ENCODE measurements around the gene C22orf39. TPM values are rescaled to one million over a fixed set of nuclear protein-coding genes. Genes with fewer than 3 reads are reported as not detected.

C22orf39 gene
- total and polyA plus RNA-seq, 10 of the 15 experiments (the other 5 are each of a cell fraction or from before 2014, with no cell fraction given): 6.7 to 47.0 (median 26.5) TPM

GRCh38 chr22:19488285-19488684 lies 40.8 kb upstream of the C22orf39 start:
- ChIA-PET CTCF (interaction anchor here (2.4 kb wide), 1 partner anchor 142 kb away, joined by 7 read pairs; no protein-coding TSS in a partner anchor), SMC1A (ENCODE audit: uncharacterized antibody, unreplicated experiment) (no interaction called here), POLR2A (interaction anchor here (0.6 to 0.7 kb wide), 2 partner anchors 83 to 1293 kb away, joined by 3 to 4 read pairs; no protein-coding TSS in a partner anchor), RAD21 (ENCODE audit: unreplicated experiment) (no interaction called here)
- intact Hi-C loops (cut with micrococcal nuclease; ENCODE audit: unreplicated experiment) (no loop called here), in situ Hi-C loops (cut with MboI) (no loop called here)
- H3K4me2 ChIP-seq (ENCODE audit: control insufficient read depth, insufficient read depth): no peak overlapping the region
- TSS peak; percentile 34 for BruUV-seq (replicated peaks)
- H3K9ac ChIP-seq (ENCODE audit: control insufficient read depth, insufficient read depth, low read length): no peak overlapping the region
- FAIRE-seq (no peak), DNase-seq (ENCODE audit: low read depth, low spot score) (no peak), ATAC-seq (no peak)
- H3K36me3 ChIP-seq (ENCODE audit: control insufficient read depth in 2 of 2, insufficient read depth in 2 of 2, low read length in 1 of 2): peaks cover 6 to 10% of the 10 kb centered on the region in 2 experiments; a peak in 3 of 4 replicates
- no peak for TF ChIP-seq CREM (IDR thresholded peaks at IDR 0.05; ENCODE audit: low read depth)
- TF ChIP-seq BCL11A (IDR thresholded peaks at IDR 0.05; ENCODE audit: low read depth, low read length): no peak
- no peak for TF ChIP-seq GATAD2B (conservative IDR thresholded peaks at IDR 0.05; ENCODE audit: low read depth)
- TF ChIP-seq, protein P1, sequence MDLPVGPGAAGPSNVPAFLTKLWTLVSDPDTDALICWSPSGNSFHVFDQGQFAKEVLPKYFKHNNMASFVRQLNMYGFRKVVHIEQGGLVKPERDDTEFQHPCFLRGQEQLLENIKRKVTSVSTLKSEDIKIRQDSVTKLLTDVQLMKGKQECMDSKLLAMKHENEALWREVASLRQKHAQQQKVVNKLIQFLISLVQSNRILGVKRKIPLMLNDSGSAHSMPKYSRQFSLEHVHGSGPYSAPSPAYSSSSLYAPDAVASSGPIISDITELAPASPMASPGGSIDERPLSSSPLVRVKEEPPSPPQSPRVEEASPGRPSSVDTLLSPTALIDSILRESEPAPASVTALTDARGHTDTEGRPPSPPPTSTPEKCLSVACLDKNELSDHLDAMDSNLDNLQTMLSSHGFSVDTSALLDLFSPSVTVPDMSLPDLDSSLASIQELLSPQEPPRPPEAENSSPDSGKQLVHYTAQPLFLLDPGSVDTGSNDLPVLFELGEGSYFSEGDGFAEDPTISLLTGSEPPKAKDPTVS (IDR thresholded peaks at IDR 0.05; ENCODE audit: low read depth, low read length): no peak
- no peak for TF ChIP-seq ZBTB11 (CRISPR knock-in tag; IDR thresholded peaks at IDR 0.05)
- no peak for TF ChIP-seq SIN3A (IDR thresholded peaks at IDR 0.05; ENCODE audit: low read depth, low read length)
- H3K4me3 ChIP-seq: no peak overlapping the region
- no peaks in the 10 kb centered on the region for H3K4me1 ChIP-seq (ENCODE audit: control insufficient read depth, insufficient read depth, low read length)
- 95% methylated on average over 2 of the region's 2 CpGs for WGBS (ENCODE audit: insufficient coverage, insufficient replicate concordance, low lambda C conversion rate, missing lambda C conversion rate)
- no peak overlapping the region for H2AFZ ChIP-seq (ENCODE audit: control insufficient read depth, low read depth, low read length)
- H3K79me2 ChIP-seq (ENCODE audit: control insufficient read depth, insufficient read depth, low read length): no peaks in the 10 kb centered on the region
- no peaks in the 10 kb centered on the region for H3K9me3 ChIP-seq (replicated peaks; ENCODE audit: control insufficient read depth, insufficient read depth, low read length)
- no peaks in the 10 kb centered on the region for H4K20me1 ChIP-seq (ENCODE audit: control insufficient read depth, insufficient read depth)
- H3K27me3 ChIP-seq (replicated peaks in 1 of 2; ENCODE audit: control insufficient read depth in 2 of 2, insufficient read depth in 2 of 2, low read length in 1 of 2): no peaks in the 10 kb centered on the region
- H3K27ac ChIP-seq (ENCODE audit: control insufficient read depth, insufficient read depth): no peak overlapping the region
